CD14-positive monocyte (primary cell): ENCODE results near the gene VPS35L. TPM values are rescaled to one million over a fixed set of nuclear protein-coding genes. Genes with fewer than 3 reads are reported as not detected.
"Not testable (repeated sequence)": the region's sequence is repeated elsewhere in the genome, so short reads cannot be mapped to it uniquely, and the experiment has no call there.

Experiments used
- DNase-seq, 3 donors: peaks; one replicate each; pipeline ENCODE4 v3.0.0-alpha.2; 2011 to 2022
- H2AFZ ChIP-seq: 2 replicates; pipeline ENCODE4 v1.6.0; 2012; ENCODE audit warnings: mild to moderate bottlenecking, low read depth, low read length, inconsistent platforms; ENCODE audit not compliant: insufficient read depth, poor library complexity, severe bottlenecking
- H3K27ac ChIP-seq, 2 donors: 1 replicate in 1 of 2; 2 replicates in 1 of 2; pipeline ENCODE4 v1.5.1; 2012 to 2013; ENCODE audit warnings: low read length in 2 of 2, control low read depth in 1 of 2, inconsistent platforms in 1 of 2, low read depth in 1 of 2, mild to moderate bottlenecking in 1 of 2
- H3K27me3 ChIP-seq, 2 donors: one replicate each; pipeline versions ENCODE4 v1.6.0 to v1.6.1; 2011 to 2013; ENCODE audit warnings: low read length in 2 of 2; ENCODE audit not compliant: control insufficient read depth in 2 of 2, insufficient read depth in 2 of 2
- H3K36me3 ChIP-seq, 2 donors: replicated peaks in 1 of 2; 1 replicate in 1 of 2; 2 replicates in 1 of 2; pipeline versions ENCODE4 v1.5.1 to v1.6.1; 2012 to 2013; ENCODE audit warnings: low read length in 2 of 2, control low read depth in 1 of 2, inconsistent platforms in 1 of 2, mild to moderate bottlenecking in 1 of 2; ENCODE audit not compliant: insufficient read depth in 2 of 2, control insufficient read depth in 1 of 2
- H3K4me1 ChIP-seq, 2 donors: 1 replicate in 1 of 2; 2 replicates in 1 of 2; pipeline versions ENCODE4 v1.5.1 to v1.6.1; 2012 to 2013; ENCODE audit warnings: low read length in 2 of 2, control low read depth in 1 of 2, inconsistent platforms in 1 of 2, mild to moderate bottlenecking in 1 of 2, moderate library complexity in 1 of 2; ENCODE audit not compliant: insufficient read depth in 2 of 2, control insufficient read depth in 1 of 2
- H3K4me2 ChIP-seq: replicated peaks from 2 replicates; pipeline ENCODE3; 2012; ENCODE audit warnings: low read length, moderate library complexity, mild to moderate bottlenecking; ENCODE audit not compliant: poor library complexity, severe bottlenecking; ENCODE audit errors: extremely low read depth
- H3K4me3 ChIP-seq, 3 experiments: fragments of 200-600 bp in 1 of 3; sonication (generic) in 1 of 3; replicated peaks in 1 of 3; 1 replicate in 2 of 3; 2 replicates in 1 of 3; pipeline ENCODE4 v1.5.1; 2011 to 2013; ENCODE audit warnings: low read length in 3 of 3, mild to moderate bottlenecking in 3 of 3, control low read depth in 2 of 3, low read depth in 2 of 3, inconsistent platforms in 1 of 3, moderate library complexity in 1 of 3
- H3K79me2 ChIP-seq: 2 replicates; pipeline ENCODE4 v1.6.0; 2012; ENCODE audit warnings: mild to moderate bottlenecking, control low read depth, inconsistent platforms, low read length, moderate library complexity; ENCODE audit not compliant: insufficient read depth
- H3K9ac ChIP-seq: 2 replicates; pipeline ENCODE4 v1.6.0; 2017; ENCODE audit warnings: low read length, mild to moderate bottlenecking; ENCODE audit not compliant: insufficient read depth, poor library complexity, severe bottlenecking
- H3K9me3 ChIP-seq, 2 donors: replicated peaks in 1 of 2; 1 replicate in 1 of 2; 2 replicates in 1 of 2; pipeline versions ENCODE4 v1.5.1 to v1.6.1; 2012 to 2013; ENCODE audit warnings: low read length in 2 of 2, control low read depth in 1 of 2; ENCODE audit not compliant: control insufficient read depth in 1 of 2, insufficient read depth in 1 of 2
- H4K20me1 ChIP-seq: 2 replicates; pipeline ENCODE4 v1.6.0; 2012; ENCODE audit warnings: mild to moderate bottlenecking, low read length, control low read depth, moderate library complexity; ENCODE audit not compliant: insufficient read depth
- H3K27ac Mint-ChIP-seq, 7 donors: one replicate each; pipeline ENCODE4 v1.8.0; 2020; ENCODE audit warnings: mild to moderate bottlenecking in 7 of 7, mixed read lengths in 7 of 7, moderate library complexity in 6 of 7, inconsistent platforms in 2 of 7
- H3K27me3 Mint-ChIP-seq, 3 donors: one replicate each; pipeline ENCODE4 v1.8.0; 2021 to 2022; ENCODE audit warnings: low read depth in 3 of 3, mild to moderate bottlenecking in 3 of 3, mixed read lengths in 3 of 3, moderate library complexity in 3 of 3, inconsistent platforms in 1 of 3
- H3K36me3 Mint-ChIP-seq, 2 donors: one replicate each; pipeline ENCODE4 v1.8.0; 2020; ENCODE audit warnings: mixed read lengths in 2 of 2, inconsistent platforms in 1 of 2, mild to moderate bottlenecking in 1 of 2
- H3K4me1 Mint-ChIP-seq: one replicate; pipeline ENCODE4 v1.8.0; 2020; ENCODE audit warnings: mild to moderate bottlenecking, mixed read lengths
- H3K4me3 Mint-ChIP-seq, 2 donors: one replicate each; pipeline ENCODE4 v1.8.0; 2020; ENCODE audit warnings: mild to moderate bottlenecking in 2 of 2, mixed read lengths in 2 of 2, moderate library complexity in 1 of 2
- H3K9me3 Mint-ChIP-seq, 7 donors: one replicate each; pipeline ENCODE4 v1.8.0; 2020 to 2022; ENCODE audit warnings: mixed read lengths in 7 of 7, mild to moderate bottlenecking in 6 of 7, moderate library complexity in 6 of 7, inconsistent platforms in 2 of 7
- CTCF ChIP-seq: fragments of 200-600 bp; IDR thresholded peaks from one replicate; pipeline ENCODE4 v1.8.0; 2022; ENCODE audit warnings: antibody characterized with exemption, mild to moderate bottlenecking
- WGBS: methylation state at CpG from one replicate; pipeline ENCODE4 v1.1.5; 2013; ENCODE audit warnings: missing lambda C conversion rate; ENCODE audit not compliant: insufficient coverage; 5-methylcytosine and 5-hydroxymethylcytosine counted together
- intact Hi-C, 2 donors: fragments of 100-400 bp; cut with micrococcal nuclease; formaldehyde crosslinking; loops; one replicate each; pipeline versions ENCODE4 v1.15.0 to v1.15.1; 2023
- polyA plus RNA-seq, 3 donors: library from polyadenylated mRNA; depleted of rRNA in 1 of 3; unstranded in 2 of 3; stranded (reverse) in 1 of 3; fragments of 300-500 nt in 2 of 3; fragments of >200 nt in 1 of 3; fragmentation: Illumina TruSeq in 2 of 3; gene quantifications; 1 replicate in 2 of 3; 2 replicates in 1 of 3; pipeline ENCODE4 v1.2.3, GENCODE V29; 2012 to 2021

The VPS35L gene
- polyA plus RNA-seq, 3 donors, result 29.7 to 51.4 (median 48.8) TPM

DNA sequence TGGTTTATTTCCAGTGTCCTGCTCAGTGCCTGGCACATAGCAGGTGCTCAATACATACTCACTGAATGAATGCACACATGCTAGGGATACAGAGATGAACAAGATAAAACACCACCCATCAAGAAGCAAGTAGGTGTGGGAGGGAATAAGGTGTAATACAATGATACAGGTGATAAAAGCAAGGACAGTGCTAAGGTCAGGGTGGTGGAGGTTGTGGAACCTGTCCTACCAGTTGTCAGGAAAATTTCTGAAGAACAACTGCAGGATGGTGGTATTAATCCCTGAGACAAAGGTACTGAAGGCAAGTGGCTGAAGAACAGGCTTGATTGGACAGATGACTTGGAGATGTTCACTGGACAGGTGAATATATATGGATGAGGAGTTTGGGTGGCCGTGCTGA, 160.7 kb downstream of the VPS35L start:
- Mint-ChIP-seq H3K27ac (peak overlapping the region in 1 of 7 donors; percentile 57), H3K27me3 (peaks cover 0 to 3% (median 0%) of the 10 kb centered on the region in 3 donors), H3K36me3 (peaks cover 21 to 27% of the 10 kb centered on the region in 2 donors), H3K4me3 (no peak overlapping the region), H3K4me1 (peaks cover 22% of the 10 kb centered on the region), H3K9me3 (no peaks in the 10 kb centered on the region)
- intact Hi-C loops, result loop anchor here in 1 of 2 donors (5.0 to 10.0 kb wide), 2 partner anchors 159 to 651 kb away; partner anchors contain the start of genes COQ7 and VPS35L
- Histone ChIP-seq H3K79me2 (peaks cover 7% of the 10 kb centered on the region), H3K4me3 (no peak overlapping the region), H3K4me1 (peaks cover 14 to 21% of the 10 kb centered on the region in 2 donors), H2AFZ (no peak overlapping the region), H3K9me3 (no peaks in the 10 kb centered on the region), H3K4me2 (no peak overlapping the region), H3K9ac (no peak overlapping the region), H3K36me3 (peaks cover 13 to 22% of the 10 kb centered on the region in 2 donors), H3K27ac (no peak overlapping the region), H3K27me3 (no peaks in the 10 kb centered on the region), H4K20me1 (no peaks in the 10 kb centered on the region)
- DNase-seq, result no peak
- TF ChIP-seq CTCF, result no peak
- 80% methylated on average over 1 of the region's 1 CpG for WGBS

GRCh38 chr16:19716728-19717127, 161.2 kb downstream of the VPS35L start:
- not testable (repeated sequence) for H4K20me1 ChIP-seq, H3K27ac ChIP-seq, H3K9ac ChIP-seq, H3K79me2 ChIP-seq, DNase-seq, H3K9me3 Mint-ChIP-seq, H3K27ac Mint-ChIP-seq, H3K4me3 Mint-ChIP-seq, H3K27me3 ChIP-seq, H3K27me3 Mint-ChIP-seq, H3K9me3 ChIP-seq, H2AFZ ChIP-seq
- peaks cover 8 to 22% of the 10 kb centered on the region in 2 donors for H3K36me3 ChIP-seq
- 90% methylated on average over 2 of the region's 11 CpGs for WGBS
- intact Hi-C loops, result loop anchor here in 1 of 2 donors (5.0 to 10.0 kb wide), 2 partner anchors 159 to 652 kb away; partner anchors contain the start of genes COQ7 and VPS35L
- H3K4me3 ChIP-seq, result peak overlapping the region in 1 of 3 experiments; percentile 99
- H3K4me2 ChIP-seq, result peak overlapping the region; percentile 99
- H3K4me1 ChIP-seq, result peaks cover 14 to 21% of the 10 kb centered on the region in 2 donors
- H3K36me3 Mint-ChIP-seq, result peaks cover 16 to 22% of the 10 kb centered on the region in 2 donors
- peaks cover 24% of the 10 kb centered on the region for H3K4me1 Mint-ChIP-seq
